HEK293 (cell line): ENCODE results near the gene TMEM184C.

ENCODE experiments used
- CTCF ChIA-PET: fragments of 350-600 bp; formaldehyde crosslinking; extraction: SDS; loops from one replicate; lab custom pipeline; 2021; ENCODE audit warnings: antibody characterized with exemption; lab: Yijun Ruan, JAX
- POLR2A ChIA-PET: fragments of 300-600 bp; formaldehyde crosslinking; extraction: SDS; loops from one replicate; lab custom pipeline; 2020; ENCODE audit warnings: antibody characterized with exemption, inconsistent platforms; lab: Yijun Ruan, JAX
- H3K27ac ChIP-seq: fragments of 200-500 bp; sonication (Bioruptor generic); 2 replicates; pipeline ENCODE4 v1.5.1; 2014; ENCODE audit warnings: low read depth, low read length, control low read depth, inconsistent platforms; ENCODE audit errors: extremely low read depth
- H3K36me3 ChIP-seq, 2 experiments: fragments of 200-500 bp in 1 of 2; sonication (Bioruptor generic) in 1 of 2; 1 replicate in 1 of 2; 2 replicates in 1 of 2; pipeline ENCODE4 v1.5.1; 2014 to 2017; ENCODE audit warnings: inconsistent platforms in 2 of 2, low read length in 2 of 2; ENCODE audit not compliant: control insufficient read depth in 2 of 2, insufficient read depth in 1 of 2
- H3K4me1 ChIP-seq: fragments of 200-500 bp; sonication (Bioruptor generic); 2 replicates; pipeline ENCODE4 v1.5.1; 2014; ENCODE audit warnings: mild to moderate bottlenecking, low read length, inconsistent platforms; ENCODE audit not compliant: control insufficient read depth, insufficient read depth
- H3K4me3 ChIP-seq: 2 replicates; pipeline ENCODE4 v1.5.1; 2011; ENCODE audit warnings: low read depth, mild to moderate bottlenecking, control low read depth, low read length, moderate library complexity
- H3K9me3 ChIP-seq: fragments of 200-500 bp; sonication (Bioruptor generic); 2 replicates; pipeline ENCODE4 v1.5.1; 2014; ENCODE audit warnings: low read depth, low read length, inconsistent platforms; ENCODE audit not compliant: control insufficient read depth, insufficient read depth
- BCL11B ChIP-seq: fragments of 450-650 bp; formaldehyde crosslinking; IDR thresholded peaks from 2 replicates; pipeline ENCODE4 v1.5.1; 2016; ENCODE audit warnings: low read depth, missing biosample characterization, missing genetic modification characterization
- GLIS2 ChIP-seq: fragments of 450-650 bp; formaldehyde crosslinking; IDR thresholded peaks from 2 replicates; pipeline ENCODE4 v1.5.1; 2016; ENCODE audit warnings: missing biosample characterization, missing genetic modification characterization
- MYNN ChIP-seq: fragments of 450-650 bp; formaldehyde crosslinking; IDR thresholded peaks from 2 replicates; pipeline ENCODE4 v1.5.1; 2016; ENCODE audit warnings: missing biosample characterization, missing genetic modification characterization, borderline replicate concordance
- PRDM6 ChIP-seq: fragments of 450-650 bp; formaldehyde crosslinking; IDR thresholded peaks from 2 replicates; pipeline ENCODE4 v1.5.1; 2017; ENCODE audit warnings: missing biosample characterization, missing genetic modification characterization
- REPIN1 ChIP-seq: fragments of 450-650 bp; formaldehyde crosslinking; IDR thresholded peaks from 2 replicates; pipeline ENCODE4 v1.5.1; 2017; ENCODE audit warnings: missing biosample characterization, missing genetic modification characterization, low read depth
- SCRT1 ChIP-seq: fragments of 450-650 bp; formaldehyde crosslinking; IDR thresholded peaks from 2 replicates; pipeline ENCODE4 v1.5.1; 2016; ENCODE audit warnings: missing biosample characterization, missing genetic modification characterization, borderline replicate concordance
- TRIM28 ChIP-seq: IDR thresholded peaks from 2 replicates; pipeline ENCODE4 v1.6.1; 2011; ENCODE audit warnings: low read length, control low read depth, borderline replicate concordance
- ZBTB11 ChIP-seq: fragments of 450-650 bp; formaldehyde crosslinking; conservative IDR thresholded peaks from 2 replicates; pipeline ENCODE4 v1.5.1; 2016; ENCODE audit warnings: low read depth, missing biosample characterization, missing genetic modification characterization
- ZBTB44 ChIP-seq: fragments of 450-650 bp; IDR thresholded peaks from 2 replicates; pipeline ENCODE4 v1.5.1; 2018; ENCODE audit warnings: missing biosample characterization, mild to moderate bottlenecking, missing genetic modification characterization
- ZBTB48 ChIP-seq: fragments of 450-650 bp; formaldehyde crosslinking; IDR thresholded peaks from 2 replicates; pipeline ENCODE4 v1.5.1; 2016; ENCODE audit warnings: missing biosample characterization, missing genetic modification characterization
- ZEB2 ChIP-seq: fragments of 450-650 bp; formaldehyde crosslinking; IDR thresholded peaks from 2 replicates; pipeline ENCODE4 v1.5.1; 2016; ENCODE audit warnings: missing biosample characterization, missing genetic modification characterization
- ZNF169 ChIP-seq: fragments of 450-650 bp; formaldehyde crosslinking; IDR thresholded peaks from 2 replicates; pipeline ENCODE4 v1.5.1; 2016; ENCODE audit warnings: missing biosample characterization, missing genetic modification characterization
- ZNF202 ChIP-seq: fragments of 450-650 bp; formaldehyde crosslinking; IDR thresholded peaks from 2 replicates; pipeline ENCODE4 v1.5.1; 2016; ENCODE audit warnings: missing biosample characterization, missing genetic modification characterization, borderline replicate concordance
- ZNF23 ChIP-seq: fragments of 450-650 bp; formaldehyde crosslinking; IDR thresholded peaks from 2 replicates; pipeline ENCODE4 v1.5.1; 2016; ENCODE audit warnings: missing biosample characterization, missing genetic modification characterization, borderline replicate concordance
- ZNF416 ChIP-seq: fragments of 450-650 bp; formaldehyde crosslinking; IDR thresholded peaks from 2 replicates; pipeline ENCODE4 v1.5.1; 2016; ENCODE audit warnings: missing biosample characterization, missing genetic modification characterization
- ZNF433 ChIP-seq: fragments of 450-650 bp; formaldehyde crosslinking; IDR thresholded peaks from 2 replicates; pipeline ENCODE4 v1.5.1; 2016; ENCODE audit warnings: missing biosample characterization, missing genetic modification characterization, low read depth
- ZNF629 ChIP-seq: fragments of 450-650 bp; formaldehyde crosslinking; IDR thresholded peaks from 2 replicates; pipeline ENCODE4 v1.5.1; 2017; ENCODE audit warnings: missing biosample characterization, missing genetic modification characterization
- ZNF843 ChIP-seq: fragments of 450-650 bp; formaldehyde crosslinking; IDR thresholded peaks from 2 replicates; pipeline ENCODE4 v1.5.1; 2016; ENCODE audit warnings: missing biosample characterization, missing genetic modification characterization
- TF ChIP-seq, protein P1 (sequence below): fragments of 450-650 bp; formaldehyde crosslinking; IDR thresholded peaks from 2 replicates; pipeline ENCODE4 v1.5.1; 2016; ENCODE audit warnings: missing biosample characterization, missing genetic modification characterization
- TF ChIP-seq, protein P2 (sequence below): fragments of 450-650 bp; formaldehyde crosslinking; IDR thresholded peaks from 2 replicates; pipeline ENCODE4 v1.5.1; 2016; ENCODE audit warnings: missing biosample characterization, missing genetic modification characterization, borderline replicate concordance

TMEM184C gene

DNA sequence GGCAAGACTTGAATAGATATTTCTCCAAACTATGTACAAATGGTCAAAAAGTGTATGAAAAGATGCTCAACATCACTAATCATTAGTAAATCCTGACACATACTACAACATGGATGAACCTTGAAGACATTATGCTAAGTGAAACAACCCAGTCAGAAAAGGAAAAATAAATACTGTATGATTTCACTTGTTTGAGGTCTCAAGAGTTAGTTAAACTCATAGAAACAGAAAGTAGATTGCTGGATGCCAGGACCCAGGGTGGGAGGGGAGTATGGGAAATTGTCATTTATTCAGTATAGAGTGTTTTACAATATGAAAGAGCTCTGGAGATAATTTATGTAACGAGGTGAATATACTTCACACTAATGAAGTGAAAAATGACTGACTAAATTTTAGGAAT lies 34.4 kb downstream of the TMEM184C start:
- CTCF ChIA-PET: interaction anchor here (0.7 kb wide), 2 partner anchors 11 to 550 kb away, joined by 5 read pairs; no protein-coding TSS in a partner anchor
- Histone ChIP-seq H3K4me3 (no peak overlapping the region), H3K4me1 (no peaks in the 10 kb centered on the region), H3K9me3 (no peaks in the 10 kb centered on the region), H3K27ac (no peak overlapping the region)
- TF ChIP-seq ZNF202 (tag by site-specific recombination) (no peak), ZEB2 (tag by site-specific recombination) (no peak), ZNF629 (tag by site-specific recombination) (no peak), PRDM6 (tag by site-specific recombination) (no peak), ZNF433 (no peak), ZNF843 (tag by site-specific recombination) (no peak), TRIM28 (no peak), ZBTB48 (no peak), SCRT1 (tag by site-specific recombination) (no peak), ZNF23 (tag by site-specific recombination) (no peak), ZBTB44 (tag by site-specific recombination) (no peak), GLIS2 (tag by site-specific recombination) (no peak)
- TF ChIP-seq, protein P1, sequence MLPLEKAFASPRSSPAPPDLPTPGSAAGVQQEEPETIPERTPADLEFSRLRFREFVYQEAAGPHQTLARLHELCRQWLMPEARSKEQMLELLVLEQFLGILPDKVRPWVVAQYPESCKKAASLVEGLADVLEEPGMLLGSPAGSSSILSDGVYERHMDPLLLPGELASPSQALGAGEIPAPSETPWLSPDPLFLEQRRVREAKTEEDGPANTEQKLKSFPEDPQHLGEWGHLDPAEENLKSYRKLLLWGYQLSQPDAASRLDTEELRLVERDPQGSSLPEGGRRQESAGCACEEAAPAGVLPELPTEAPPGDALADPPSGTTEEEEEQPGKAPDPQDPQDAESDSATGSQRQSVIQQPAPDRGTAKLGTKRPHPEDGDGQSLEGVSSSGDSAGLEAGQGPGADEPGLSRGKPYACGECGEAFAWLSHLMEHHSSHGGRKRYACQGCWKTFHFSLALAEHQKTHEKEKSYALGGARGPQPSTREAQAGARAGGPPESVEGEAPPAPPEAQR: no peak
- TF ChIP-seq, protein P2, sequence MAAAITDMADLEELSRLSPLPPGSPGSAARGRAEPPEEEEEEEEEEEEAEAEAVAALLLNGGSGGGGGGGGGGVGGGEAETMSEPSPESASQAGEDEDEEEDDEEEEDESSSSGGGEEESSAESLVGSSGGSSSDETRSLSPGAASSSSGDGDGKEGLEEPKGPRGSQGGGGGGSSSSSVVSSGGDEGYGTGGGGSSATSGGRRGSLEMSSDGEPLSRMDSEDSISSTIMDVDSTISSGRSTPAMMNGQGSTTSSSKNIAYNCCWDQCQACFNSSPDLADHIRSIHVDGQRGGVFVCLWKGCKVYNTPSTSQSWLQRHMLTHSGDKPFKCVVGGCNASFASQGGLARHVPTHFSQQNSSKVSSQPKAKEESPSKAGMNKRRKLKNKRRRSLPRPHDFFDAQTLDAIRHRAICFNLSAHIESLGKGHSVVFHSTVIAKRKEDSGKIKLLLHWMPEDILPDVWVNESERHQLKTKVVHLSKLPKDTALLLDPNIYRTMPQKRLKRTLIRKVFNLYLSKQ: no peak
- TF ChIP-seq, all 188 proteins: peak for 0
- POLR2A ChIA-PET: no interaction called here
- H3K36me3 ChIP-seq: peaks cover 3 to 34% of the 10 kb centered on the region in 2 experiments; a peak in 2 of 3 replicates

GRCh38 chr4:147655639-147656038 lies 38.4 kb downstream of the TMEM184C start:
- ChIA-PET POLR2A (interaction anchor here (1.6 kb wide), 1 partner anchor 28 kb away, joined by 4 read pairs; the partner anchor contains the start of gene PRMT9), CTCF (interaction anchor here (0.7 kb wide), 1 partner anchor 306 kb away, joined by 3 read pairs; no protein-coding TSS in a partner anchor)
- H3K4me3 ChIP-seq: no peak overlapping the region
- TF ChIP-seq TRIM28 (no peak), BCL11B (tag by site-specific recombination) (no peak), GLIS2 (tag by site-specific recombination) (no peak), ZBTB11 (tag by site-specific recombination) (no peak), MYNN (no peak), REPIN1 (tag by site-specific recombination) (no peak), ZNF416 (no peak), ZNF169 (tag by site-specific recombination) (no peak)
- TF ChIP-seq, protein P1: no peak
- TF ChIP-seq, protein P2: no peak
- H3K4me1 ChIP-seq: no peaks in the 10 kb centered on the region
- no peaks in the 10 kb centered on the region for H3K9me3 ChIP-seq
- H3K36me3 ChIP-seq: peaks cover 11 to 55% of the 10 kb centered on the region in 2 experiments
- H3K27ac ChIP-seq: no peak overlapping the region
